ENCODE data around the gene CRLF1.

GRCh38 chr19:18589380-18590272, 17.0 kb downstream of the CRLF1 start:
- TF ChIP-seq CTCF (IDR thresholded peaks at IDR 0.05) (peak in 4 of 5 experiments; percentile 4 to 52 (median 24)), POLR2A (IDR thresholded peaks at IDR 0.05) (no peak)
